Measurements from ENCODE around the gene ZNF506. TPM values are rescaled to one million over a fixed set of nuclear protein-coding genes. Genes with fewer than 3 reads are reported as not detected.

ZNF506 gene
- total RNA-seq, 1 experiment from 2014 or later, result 3.0 TPM

DNA sequence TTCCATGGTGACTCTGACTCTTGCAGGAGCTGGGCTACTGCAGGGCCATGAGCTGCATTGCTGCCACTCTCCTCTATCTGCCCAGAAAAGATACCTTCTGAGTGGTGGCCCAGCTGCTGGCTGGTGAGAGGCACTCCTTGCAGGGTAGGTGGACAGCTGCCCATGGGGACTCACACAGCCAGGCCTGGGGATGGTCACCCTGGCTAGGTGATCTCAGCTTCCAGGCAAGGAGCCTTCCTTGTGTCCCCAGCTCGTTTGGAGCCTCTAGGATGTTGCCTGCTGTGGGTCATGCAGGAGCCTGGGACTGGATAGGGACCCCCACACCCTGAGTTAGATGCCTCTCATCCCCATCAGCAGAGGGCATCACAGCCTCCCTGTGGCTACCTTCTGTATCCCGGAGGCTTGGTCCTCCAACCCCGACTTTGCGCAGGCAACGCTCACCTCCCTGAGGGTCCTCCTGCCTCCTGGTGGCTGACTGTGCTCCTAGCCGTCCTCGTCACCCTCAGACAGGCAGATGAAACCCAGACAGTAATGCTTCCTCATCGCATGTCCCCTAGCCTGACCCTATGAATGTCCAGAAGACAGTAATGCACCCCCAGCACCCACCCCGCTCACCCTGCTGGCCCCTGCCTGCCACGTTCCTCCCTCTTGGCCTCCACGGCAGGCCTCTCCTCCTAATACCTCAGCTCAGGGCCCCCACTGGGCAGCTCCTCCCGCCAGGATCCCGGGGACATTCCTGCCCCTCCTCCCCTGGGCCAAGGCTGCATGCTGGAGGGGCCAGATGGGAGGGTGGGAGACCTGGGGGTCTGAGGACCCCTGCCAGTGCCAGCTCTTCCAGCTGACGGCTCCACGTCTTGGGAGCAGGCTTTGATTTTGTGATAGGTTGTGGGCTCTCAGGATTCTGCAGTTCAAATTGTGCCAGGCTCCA is 75.0 kb downstream of the ZNF506 start:
- H3K4me1 Mint-ChIP-seq, result no peaks in the 10 kb centered on the region
- no peak overlapping the region for H2BK20ac ChIP-seq (ENCODE audit: low read depth, low read length, poor library complexity, severe bottlenecking)
- no peak overlapping the region for H2AK5ac ChIP-seq (ENCODE audit: insufficient read length, low read length)
- no peaks in the 10 kb centered on the region for H4K20me1 ChIP-seq (ENCODE audit: control insufficient read depth, insufficient read depth, insufficient read length)
- H2BK5ac ChIP-seq (ENCODE audit: insufficient read length, low read length), result no peak overlapping the region
- H3K9me3 Mint-ChIP-seq, result peaks cover 29 to 33% of the 10 kb centered on the region in 2 experiments; a peak in 4 of 5 replicates
- no peak overlapping the region for H3K56ac ChIP-seq (ENCODE audit: insufficient read length, low read depth, low read length)
- H4K8ac ChIP-seq (replicated peaks; ENCODE audit: insufficient read length, low read depth, low read length), result no peak overlapping the region
- H2AFZ ChIP-seq (ENCODE audit: low read length), result no peak overlapping the region
- no peak overlapping the region for H4K5ac ChIP-seq (ENCODE audit: insufficient read length, low read depth, low read length)
- no peaks in the 10 kb centered on the region for H3K9me3 ChIP-seq (ENCODE audit: control insufficient read depth, low read depth, low read length)
- no peak overlapping the region; the same call in 1 of the 2 replicates for H3K14ac ChIP-seq (ENCODE audit: insufficient read depth, low read length)
- no peak overlapping the region for H3K4me2 ChIP-seq (ENCODE audit: insufficient read depth, insufficient read length, low read length)
- no peak overlapping the region for H3K4ac ChIP-seq (ENCODE audit: low read depth, low read length)
- no peak overlapping the region for H3K23ac ChIP-seq (ENCODE audit: insufficient read length, low read depth, low read length)
- no peaks in the 10 kb centered on the region for H3K27me3 ChIP-seq (ENCODE audit: insufficient read depth, low read length)
- H2BK120ac ChIP-seq (ENCODE audit: low read depth, low read length, poor library complexity, severe bottlenecking), result no peak overlapping the region
- TF ChIP-seq CTCF (conservative IDR thresholded peaks at IDR 0.05), result peak; percentile 53; the same call in 2 of the 3 replicates
- H3K27me3 Mint-ChIP-seq (ENCODE audit: low read depth), result peaks cover 37% of the 10 kb centered on the region
- H3K4me1 ChIP-seq (ENCODE audit: insufficient read depth, low read length), result no peaks in the 10 kb centered on the region
- no peaks in the 10 kb centered on the region for H3K79me2 ChIP-seq (ENCODE audit: insufficient read depth, low read length)
- H4K91ac ChIP-seq (ENCODE audit: insufficient read length, low read depth, low read length), result no peak overlapping the region
- H3K18ac ChIP-seq (ENCODE audit: insufficient read length, low read depth, low read length), result no peak overlapping the region
- H2BK15ac ChIP-seq (ENCODE audit: low read depth, low read length), result no peak overlapping the region
- H2BK12ac ChIP-seq (ENCODE audit: insufficient read length, low read depth, low read length), result no peak overlapping the region
- WGBS (ENCODE audit: extremely low coverage, insufficient read length, low lambda C conversion rate), result no CpG with 5 or more reads among the region's 15 CpGs
- peaks cover 0 to 4% (median 2%) of the 10 kb centered on the region in 3 experiments; a peak in 3 of 7 replicates for H3K36me3 Mint-ChIP-seq (ENCODE audit: insufficient read depth in 1 of 3, low read depth in 3 of 3)
- H3T11ph ChIP-seq (ENCODE audit: low read length), result no peak overlapping the region
- no peak overlapping the region for H3K27ac ChIP-seq (ENCODE audit: insufficient read length, low read depth, low read length)
- H3K4me3 Mint-ChIP-seq, result no peak overlapping the region
- H3K23me2 ChIP-seq (ENCODE audit: insufficient read length, low read depth, low read length, poor library complexity, severe bottlenecking), result no peaks in the 10 kb centered on the region
- H3K79me1 ChIP-seq (ENCODE audit: insufficient read depth, low read depth, low read length, poor library complexity, severe bottlenecking), result no peaks in the 10 kb centered on the region
- DNase-seq, result peak; percentile 66
- no peak overlapping the region for H3K27ac Mint-ChIP-seq
- H3K9ac ChIP-seq (ENCODE audit: extremely low read depth, insufficient read length, low read length), result no peak overlapping the region
